Panc1 (cell line): ENCODE data around the gene DHRS2. TPM values are rescaled to one million over a fixed set of nuclear protein-coding genes. Genes with fewer than 3 reads are reported as not detected.

Source experiments
- ATAC-seq: fragments of 200-7000 bp; cut with Tn5 transposase; 2 replicates; pipeline ENCODE4 v1.9.1; 2020; ENCODE audit warnings: mild to moderate bottlenecking, moderate library complexity
- BruUV-seq: library from RNA; stranded (reverse); fragments of 400-500 nt; replicated peaks from 2 replicates; lab custom pipeline; 2021; lab: Mats Ljungman, UMichigan
- CTCF ChIA-PET: fragments of 300-600 bp; sonication (Branson Sonifier 250); formaldehyde crosslinking; loops from one replicate; lab custom pipeline; 2022; ENCODE audit warnings: antibody characterized with exemption; lab: Charles Lee
- POLR2A ChIA-PET: fragments of 300-600 bp; sonication (Branson Sonifier 250); formaldehyde crosslinking; loops from one replicate; lab custom pipeline; 2022; ENCODE audit warnings: antibody characterized with exemption; lab: Charles Lee
- DNase-seq: peaks from one replicate; pipeline ENCODE4 v3.0.0-alpha.2; 2010; ENCODE audit warnings: low read depth, low spot score
- H3K27ac ChIP-seq: 2 replicates; pipeline ENCODE4 v1.5.1; 2011; ENCODE audit warnings: mild to moderate bottlenecking, low read length, inconsistent platforms
- H3K27me3 ChIP-seq: fragments of 200-500 bp; sonication (Bioruptor generic); 2 replicates; pipeline ENCODE4 v1.6.0; 2014; ENCODE audit warnings: low read length, inconsistent platforms; ENCODE audit not compliant: control insufficient read depth, insufficient read depth
- H3K36me3 ChIP-seq: fragments of 200-500 bp; sonication (Bioruptor generic); 2 replicates; pipeline ENCODE4 v1.5.1; 2014; ENCODE audit warnings: inconsistent platforms, mild to moderate bottlenecking, low read length, moderate library complexity; ENCODE audit not compliant: control insufficient read depth, insufficient read depth
- H3K4me1 ChIP-seq: 2 replicates; pipeline ENCODE4 v1.5.1; 2011; ENCODE audit warnings: inconsistent platforms, mild to moderate bottlenecking, low read length, moderate library complexity; ENCODE audit not compliant: control insufficient read depth, insufficient read depth
- H3K4me3 ChIP-seq, 2 experiments: 2 replicates each; pipeline ENCODE4 v1.5.1; 2011 to 2012; ENCODE audit warnings: low read depth in 2 of 2, low read length in 2 of 2, mild to moderate bottlenecking in 2 of 2, inconsistent platforms in 1 of 2, moderate library complexity in 1 of 2
- H3K9me3 ChIP-seq: fragments of 200-500 bp; sonication (Bioruptor generic); 2 replicates; pipeline ENCODE4 v1.5.1; 2014; ENCODE audit warnings: low read depth, mild to moderate bottlenecking, inconsistent platforms, low read length, moderate library complexity; ENCODE audit not compliant: control insufficient read depth, insufficient read depth
- POLR2AphosphoS5 ChIP-seq: IDR thresholded peaks from 2 replicates; pipeline ENCODE4 v1.6.1; 2012; ENCODE audit warnings: mild to moderate bottlenecking, low read depth, low read length, moderate library complexity
- SIN3A ChIP-seq: IDR thresholded peaks from 2 replicates; pipeline ENCODE4 v1.6.1; 2012; ENCODE audit warnings: low read depth, mild to moderate bottlenecking, low read length, moderate library complexity, borderline replicate concordance; ENCODE audit not compliant: insufficient read depth
- TCF7L2 ChIP-seq: IDR thresholded peaks from 2 replicates; pipeline ENCODE4 v1.6.1; 2011; ENCODE audit warnings: mild to moderate bottlenecking, low read depth, low read length, inconsistent platforms
- in situ Hi-C: cut with HindIII; loops from 2 replicates; pipeline ENCODE4 v1.10.0; 2016; ENCODE audit warnings: low sequenced_read_pairs, low pct_unique_long_range_greater_than_20kb
- intact Hi-C: fragments of 100-400 bp; cut with micrococcal nuclease; formaldehyde crosslinking; loops from one replicate; pipeline ENCODE4 v1.10.0; 2022; ENCODE audit not compliant: unreplicated experiment
- total RNA-seq: library from RNA; stranded (reverse); gene quantifications from one replicate; pipeline ENCODE4 v1.2.1, GENCODE V29; 2021; ENCODE audit not compliant: unreplicated experiment
- TF ChIP-seq, protein P1 (sequence below): fragments of 450-650 bp; IDR thresholded peaks from 2 replicates; pipeline ENCODE4 v1.5.1; 2017; ENCODE audit warnings: mild to moderate bottlenecking
- TF ChIP-seq, protein P2 (sequence below), 2 experiments: IDR thresholded peaks; 2 replicates each; pipeline ENCODE4 v1.6.1; 2011 to 2012; ENCODE audit warnings: low read depth in 2 of 2, control low read depth in 1 of 2, low read length in 1 of 2, mild to moderate bottlenecking in 1 of 2, moderate library complexity in 1 of 2; ENCODE audit not compliant: insufficient read depth in 1 of 2

DHRS2 gene
- total RNA-seq, 1 experiment from 2014 or later = 1.0 TPM

DNA sequence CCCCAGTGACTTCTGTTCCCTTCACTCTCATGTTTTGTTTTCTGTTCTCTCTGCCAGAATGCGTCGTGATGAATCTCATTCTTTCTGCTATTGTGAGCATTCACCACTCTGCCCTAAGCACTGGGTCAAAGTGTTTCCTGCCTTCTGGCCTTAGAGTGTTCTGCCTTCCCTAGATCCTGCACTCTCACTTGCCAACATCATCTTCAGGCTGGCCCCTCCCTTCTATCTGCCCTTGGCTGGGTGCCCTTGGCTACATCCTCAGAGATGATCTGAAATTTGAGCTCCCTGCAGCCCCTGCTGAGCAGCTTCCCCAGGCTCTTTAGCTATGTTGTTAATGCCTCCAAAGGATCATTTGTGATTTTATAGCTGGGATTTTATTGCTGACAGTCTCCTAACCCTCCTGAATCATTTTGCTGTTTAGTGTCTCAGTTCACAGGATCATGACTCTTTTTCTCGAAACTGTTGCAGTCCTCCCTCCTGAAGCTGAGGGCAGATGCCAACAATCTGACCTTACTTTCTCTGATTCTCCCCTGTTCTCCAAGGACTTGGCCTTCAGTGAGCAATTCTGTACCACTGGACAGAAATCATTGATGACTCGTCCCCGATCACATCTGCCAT is 4.5 kb downstream of the DHRS2 start:
- Histone ChIP-seq H3K27ac (no peak overlapping the region), H3K4me1 (no peaks in the 10 kb centered on the region), H3K36me3 (no peaks in the 10 kb centered on the region), H3K9me3 (no peaks in the 10 kb centered on the region), H3K27me3 (no peaks in the 10 kb centered on the region), H3K4me3 (no peak overlapping the region)
- in situ Hi-C loops = no loop called here
- intact Hi-C loops = no loop called here
- ATAC-seq = no peak
- DNase-seq = no peak
- POLR2A ChIA-PET = no interaction called here
- CTCF ChIA-PET = no interaction called here
- no TSS peak for BruUV-seq
- TF ChIP-seq TCF7L2 = no peak
- no peak for TF ChIP-seq POLR2AphosphoS5
- TF ChIP-seq SIN3A = no peak
- TF ChIP-seq, protein P1, sequence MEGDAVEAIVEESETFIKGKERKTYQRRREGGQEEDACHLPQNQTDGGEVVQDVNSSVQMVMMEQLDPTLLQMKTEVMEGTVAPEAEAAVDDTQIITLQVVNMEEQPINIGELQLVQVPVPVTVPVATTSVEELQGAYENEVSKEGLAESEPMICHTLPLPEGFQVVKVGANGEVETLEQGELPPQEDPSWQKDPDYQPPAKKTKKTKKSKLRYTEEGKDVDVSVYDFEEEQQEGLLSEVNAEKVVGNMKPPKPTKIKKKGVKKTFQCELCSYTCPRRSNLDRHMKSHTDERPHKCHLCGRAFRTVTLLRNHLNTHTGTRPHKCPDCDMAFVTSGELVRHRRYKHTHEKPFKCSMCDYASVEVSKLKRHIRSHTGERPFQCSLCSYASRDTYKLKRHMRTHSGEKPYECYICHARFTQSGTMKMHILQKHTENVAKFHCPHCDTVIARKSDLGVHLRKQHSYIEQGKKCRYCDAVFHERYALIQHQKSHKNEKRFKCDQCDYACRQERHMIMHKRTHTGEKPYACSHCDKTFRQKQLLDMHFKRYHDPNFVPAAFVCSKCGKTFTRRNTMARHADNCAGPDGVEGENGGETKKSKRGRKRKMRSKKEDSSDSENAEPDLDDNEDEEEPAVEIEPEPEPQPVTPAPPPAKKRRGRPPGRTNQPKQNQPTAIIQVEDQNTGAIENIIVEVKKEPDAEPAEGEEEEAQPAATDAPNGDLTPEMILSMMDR = no peak
- TF ChIP-seq, protein P2, sequence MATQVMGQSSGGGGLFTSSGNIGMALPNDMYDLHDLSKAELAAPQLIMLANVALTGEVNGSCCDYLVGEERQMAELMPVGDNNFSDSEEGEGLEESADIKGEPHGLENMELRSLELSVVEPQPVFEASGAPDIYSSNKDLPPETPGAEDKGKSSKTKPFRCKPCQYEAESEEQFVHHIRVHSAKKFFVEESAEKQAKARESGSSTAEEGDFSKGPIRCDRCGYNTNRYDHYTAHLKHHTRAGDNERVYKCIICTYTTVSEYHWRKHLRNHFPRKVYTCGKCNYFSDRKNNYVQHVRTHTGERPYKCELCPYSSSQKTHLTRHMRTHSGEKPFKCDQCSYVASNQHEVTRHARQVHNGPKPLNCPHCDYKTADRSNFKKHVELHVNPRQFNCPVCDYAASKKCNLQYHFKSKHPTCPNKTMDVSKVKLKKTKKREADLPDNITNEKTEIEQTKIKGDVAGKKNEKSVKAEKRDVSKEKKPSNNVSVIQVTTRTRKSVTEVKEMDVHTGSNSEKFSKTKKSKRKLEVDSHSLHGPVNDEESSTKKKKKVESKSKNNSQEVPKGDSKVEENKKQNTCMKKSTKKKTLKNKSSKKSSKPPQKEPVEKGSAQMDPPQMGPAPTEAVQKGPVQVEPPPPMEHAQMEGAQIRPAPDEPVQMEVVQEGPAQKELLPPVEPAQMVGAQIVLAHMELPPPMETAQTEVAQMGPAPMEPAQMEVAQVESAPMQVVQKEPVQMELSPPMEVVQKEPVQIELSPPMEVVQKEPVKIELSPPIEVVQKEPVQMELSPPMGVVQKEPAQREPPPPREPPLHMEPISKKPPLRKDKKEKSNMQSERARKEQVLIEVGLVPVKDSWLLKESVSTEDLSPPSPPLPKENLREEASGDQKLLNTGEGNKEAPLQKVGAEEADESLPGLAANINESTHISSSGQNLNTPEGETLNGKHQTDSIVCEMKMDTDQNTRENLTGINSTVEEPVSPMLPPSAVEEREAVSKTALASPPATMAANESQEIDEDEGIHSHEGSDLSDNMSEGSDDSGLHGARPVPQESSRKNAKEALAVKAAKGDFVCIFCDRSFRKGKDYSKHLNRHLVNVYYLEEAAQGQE (IDR thresholded peaks at IDR 0.05; ENCODE audit: insufficient read depth in 1 of 2, low read depth in 2 of 2, low read length in 1 of 2) = no peak

DNA sequence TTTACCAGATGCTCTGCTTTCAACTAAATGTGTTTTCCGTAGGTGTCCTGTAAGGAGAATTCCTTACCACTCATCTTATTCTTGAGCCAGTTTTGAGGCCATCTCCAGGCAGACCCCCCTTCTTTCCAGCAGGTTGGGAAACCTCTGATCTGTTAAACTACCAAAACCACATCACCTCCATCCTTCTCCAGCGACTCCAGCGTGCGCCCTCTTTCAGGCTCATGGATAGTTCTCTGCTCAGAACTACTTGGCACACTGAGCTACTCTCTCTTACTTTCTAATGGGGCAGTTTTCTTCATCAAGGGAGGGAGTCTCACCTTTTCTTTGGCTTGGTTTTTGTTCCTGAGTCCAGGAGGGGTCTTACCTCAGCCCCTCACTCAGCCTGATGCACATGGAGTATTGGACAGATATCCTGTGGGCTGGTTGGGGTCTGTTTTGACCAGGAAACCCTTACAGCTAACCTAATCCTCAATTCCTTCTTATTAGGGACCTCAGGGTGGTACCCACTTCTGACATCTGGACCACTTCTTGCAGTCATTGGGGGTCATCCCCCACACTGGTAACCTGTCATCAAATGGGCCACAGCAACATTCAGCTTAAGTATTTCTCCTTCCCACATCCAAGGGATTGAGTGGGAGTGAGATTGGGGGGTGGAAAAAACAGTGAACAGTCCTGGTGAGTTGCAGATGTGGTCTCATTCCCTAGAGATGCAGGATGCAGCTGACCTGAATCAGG is 5.2 kb downstream of the DHRS2 start:
- CTCF ChIA-PET = interaction anchor here (0.7 to 1.1 kb wide), 2 partner anchors 9 to 86 kb away, joined by 3 to 4 read pairs; no protein-coding TSS in a partner anchor
- no peaks in the 10 kb centered on the region for H3K4me1 ChIP-seq
- POLR2A ChIA-PET = interaction anchor here (0.5 kb wide), 1 partner anchor 272 kb away, joined by 3 read pairs; no protein-coding TSS in a partner anchor
- intact Hi-C loops = no loop called here
- no TSS peak for BruUV-seq
- no peaks in the 10 kb centered on the region for H3K9me3 ChIP-seq
- DNase-seq (no peak), ATAC-seq (no peak)
- H3K4me3 ChIP-seq = no peak overlapping the region
- no peak for TF ChIP-seq SIN3A
- TF ChIP-seq POLR2AphosphoS5 = no peak
- TF ChIP-seq, protein P1 = no peak
- TF ChIP-seq TCF7L2 = no peak
- TF ChIP-seq, protein P2 (IDR thresholded peaks at IDR 0.05; ENCODE audit: insufficient read depth in 1 of 2, low read depth in 2 of 2, low read length in 1 of 2) = no peak
- H3K36me3 ChIP-seq = no peaks in the 10 kb centered on the region
- in situ Hi-C loops = no loop called here
- no peak overlapping the region for H3K27ac ChIP-seq
- no peaks in the 10 kb centered on the region for H3K27me3 ChIP-seq
